OCI-LY3 (cell line): ENCODE data around the gene INSL3.
"Not testable (repeated sequence)": the region's sequence is repeated elsewhere in the genome, so short reads cannot be mapped to it uniquely, and the experiment has no call there.

Experiments used
- H2AFZ ChIP-seq: fragments of 200-600, 300-600 bp; shearing (Covaris generic); 2 replicates; pipeline ENCODE4 v1.6.0; 2014; ENCODE audit warnings: antibody characterized with exemption, low read depth, low read length
- H3K27ac ChIP-seq: fragments of 200-600, 300-600 bp; sonication (generic); 2 replicates; pipeline ENCODE4 v1.5.1; 2014; ENCODE audit warnings: mild to moderate bottlenecking, low read length, moderate library complexity, mixed read lengths
- H3K27me3 ChIP-seq: fragments of 200-600, 300-600 bp; sonication (generic); 2 replicates; pipeline ENCODE4 v1.6.1; 2014; ENCODE audit warnings: low read depth, low read length, mixed read lengths
- H3K36me3 ChIP-seq: fragments of 200-600, 300-600 bp; sonication (generic); replicated peaks from 2 replicates; pipeline ENCODE3; 2014; ENCODE audit warnings: low read depth, low read length, mixed read lengths
- H3K4me1 ChIP-seq: fragments of 300-600, 200-600 bp; sonication (generic); 2 replicates; pipeline ENCODE4 v1.6.1; 2014; ENCODE audit warnings: low read length, mixed read lengths
- H3K4me2 ChIP-seq: fragments of 200-600, 300-600 bp; sonication (generic); 2 replicates; pipeline ENCODE4 v1.6.1; 2014; ENCODE audit warnings: low read length, mixed read lengths
- H3K4me3 ChIP-seq: fragments of 300-600, 200-600 bp; sonication (generic); 2 replicates; pipeline ENCODE4 v1.5.1; 2014; ENCODE audit warnings: antibody characterized with exemption, mild to moderate bottlenecking, low read length, moderate library complexity
- H3K79me2 ChIP-seq: fragments of 300-600, 200-600 bp; shearing (Covaris generic); 2 replicates; pipeline ENCODE4 v1.6.1; 2014; ENCODE audit warnings: mild to moderate bottlenecking, low read length, mixed read lengths
- H3K9ac ChIP-seq: fragments of 300-600, 200-600 bp; shearing (Covaris generic); 2 replicates; pipeline ENCODE4 v1.6.0; 2014; ENCODE audit warnings: mild to moderate bottlenecking, low read length, moderate library complexity
- H3K9me3 ChIP-seq: fragments of 200-600, 300-600 bp; shearing (Covaris generic); 2 replicates; pipeline ENCODE4 v1.6.1; 2014; ENCODE audit warnings: low read length, mixed read lengths; ENCODE audit not compliant: insufficient read depth
- H4K20me1 ChIP-seq: fragments of 200-600, 300-600 bp; sonication (generic); 2 replicates; pipeline ENCODE4 v1.6.1; 2016; ENCODE audit warnings: low read length, mixed read lengths; ENCODE audit not compliant: insufficient read depth
- EZH2phosphoT487 ChIP-seq: fragments of 200-600 bp; shearing (Covaris generic); IDR thresholded peaks from 2 replicates; pipeline ENCODE4 v1.6.1; 2018; ENCODE audit warnings: antibody characterized with exemption, mixed run types, low read depth
- TF ChIP-seq, protein P1 (sequence below): fragments of 200-600, 300-600 bp; sonication (generic); IDR thresholded peaks from 2 replicates; pipeline ENCODE4 v1.5.1; 2014; ENCODE audit warnings: antibody characterized with exemption, low read length, low read depth

The INSL3 gene

DNA sequence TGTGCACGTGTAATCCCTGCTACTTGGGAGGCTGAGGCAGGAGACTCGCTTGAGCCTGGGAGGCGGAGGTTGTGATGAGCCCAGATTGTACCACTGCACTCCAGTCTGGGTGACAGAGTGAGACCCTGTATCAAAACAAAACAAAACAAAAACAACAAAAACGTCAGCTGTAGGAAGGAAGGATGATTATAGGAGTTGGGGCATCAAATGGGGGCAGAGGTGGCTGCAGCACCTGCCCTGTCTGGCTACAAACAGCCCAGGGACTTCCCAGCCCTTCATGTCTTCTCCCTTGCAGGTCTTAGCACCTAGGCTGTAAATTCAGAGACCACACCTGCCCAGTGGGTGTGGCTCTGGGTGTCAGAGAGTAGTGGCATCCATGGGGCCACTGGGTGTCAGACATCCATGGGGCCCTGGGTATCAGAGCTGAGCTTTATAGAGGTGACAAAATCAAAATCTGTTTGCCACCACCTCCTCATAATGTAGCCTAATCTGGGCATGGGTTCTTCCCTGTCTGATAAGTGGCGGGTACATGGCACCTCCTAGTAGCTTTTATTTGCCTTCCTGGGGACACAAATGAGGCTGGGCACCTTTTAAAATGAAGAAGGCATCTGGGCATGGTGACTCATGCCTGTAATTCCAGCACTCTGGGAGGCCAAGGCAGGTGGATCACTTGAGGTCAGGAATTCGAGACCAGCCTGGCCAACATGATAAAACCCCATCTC lies 31.1 kb downstream of the INSL3 start:
- no peaks in the 10 kb centered on the region for H3K79me2 ChIP-seq
- H4K20me1 ChIP-seq = no peaks in the 10 kb centered on the region
- no peak overlapping the region for H2AFZ ChIP-seq
- H3K4me2 ChIP-seq = no peak overlapping the region; the same call in 1 of the 2 replicates
- H3K4me1 ChIP-seq = peaks cover 24% of the 10 kb centered on the region
- H3K4me3 ChIP-seq = no peak overlapping the region
- H3K27ac ChIP-seq = no peak overlapping the region
- no peaks in the 10 kb centered on the region for H3K9me3 ChIP-seq
- peaks cover 10% of the 10 kb centered on the region for H3K36me3 ChIP-seq
- no peak overlapping the region for H3K9ac ChIP-seq
- no peaks in the 10 kb centered on the region for H3K27me3 ChIP-seq
- TF ChIP-seq, protein P1, sequence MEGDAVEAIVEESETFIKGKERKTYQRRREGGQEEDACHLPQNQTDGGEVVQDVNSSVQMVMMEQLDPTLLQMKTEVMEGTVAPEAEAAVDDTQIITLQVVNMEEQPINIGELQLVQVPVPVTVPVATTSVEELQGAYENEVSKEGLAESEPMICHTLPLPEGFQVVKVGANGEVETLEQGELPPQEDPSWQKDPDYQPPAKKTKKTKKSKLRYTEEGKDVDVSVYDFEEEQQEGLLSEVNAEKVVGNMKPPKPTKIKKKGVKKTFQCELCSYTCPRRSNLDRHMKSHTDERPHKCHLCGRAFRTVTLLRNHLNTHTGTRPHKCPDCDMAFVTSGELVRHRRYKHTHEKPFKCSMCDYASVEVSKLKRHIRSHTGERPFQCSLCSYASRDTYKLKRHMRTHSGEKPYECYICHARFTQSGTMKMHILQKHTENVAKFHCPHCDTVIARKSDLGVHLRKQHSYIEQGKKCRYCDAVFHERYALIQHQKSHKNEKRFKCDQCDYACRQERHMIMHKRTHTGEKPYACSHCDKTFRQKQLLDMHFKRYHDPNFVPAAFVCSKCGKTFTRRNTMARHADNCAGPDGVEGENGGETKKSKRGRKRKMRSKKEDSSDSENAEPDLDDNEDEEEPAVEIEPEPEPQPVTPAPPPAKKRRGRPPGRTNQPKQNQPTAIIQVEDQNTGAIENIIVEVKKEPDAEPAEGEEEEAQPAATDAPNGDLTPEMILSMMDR = no peak
- no peak for TF ChIP-seq EZH2phosphoT487

DNA sequence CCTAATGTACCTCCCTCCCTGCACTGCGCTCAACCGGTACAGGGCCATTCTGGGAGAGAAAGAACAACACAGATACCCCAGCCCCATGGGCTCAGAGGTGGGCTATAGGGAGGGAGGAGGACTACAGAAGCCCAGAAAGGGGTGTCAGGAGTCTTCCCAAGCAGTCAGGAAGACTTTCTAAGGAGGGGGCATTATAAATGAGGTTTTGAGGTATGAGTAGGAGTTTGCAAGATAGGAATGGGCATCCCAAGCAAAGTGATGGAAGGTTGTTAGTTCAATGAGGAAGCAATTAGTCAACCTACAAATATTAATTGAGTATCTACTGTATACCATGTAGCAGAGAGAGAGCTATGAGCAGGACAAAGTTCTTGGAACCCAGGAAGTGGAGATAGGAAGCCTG lies 32.7 kb downstream of the INSL3 start:
- no peak overlapping the region for H3K4me3 ChIP-seq

DNA sequence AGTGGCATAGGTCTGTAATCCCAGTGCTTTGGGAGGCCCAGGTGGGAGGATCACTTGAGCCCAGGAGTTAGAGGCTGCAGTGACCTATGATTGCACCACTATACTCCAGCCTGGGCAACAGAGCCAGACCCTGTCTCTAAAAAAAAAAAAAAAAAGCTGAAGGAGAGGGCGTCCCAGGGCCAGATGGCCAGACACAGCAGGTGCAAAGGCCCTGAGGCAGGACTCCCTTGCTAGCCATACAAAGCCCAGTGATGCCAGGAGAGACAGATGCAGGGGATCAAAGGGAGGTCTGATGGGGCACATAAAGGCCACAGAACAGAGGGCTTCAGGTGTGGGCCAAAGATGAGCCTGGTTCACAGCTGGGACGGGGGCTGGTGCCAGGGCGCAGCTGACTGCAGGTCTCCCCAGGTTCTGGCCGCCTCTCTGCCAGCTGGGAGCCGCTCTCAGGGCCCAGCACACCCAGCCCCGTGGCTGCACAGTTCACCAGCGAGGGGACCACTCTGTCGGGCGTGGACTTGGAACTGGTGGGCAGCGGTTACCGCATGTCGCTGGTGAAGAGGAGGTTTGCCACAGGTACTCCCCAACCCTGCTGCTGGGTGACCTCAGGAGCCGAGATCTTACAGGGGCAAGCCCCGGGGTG lies 33.9 kb downstream of the INSL3 start:
- Histone ChIP-seq H3K4me2 (no peak overlapping the region), H3K27me3 (no peaks in the 10 kb centered on the region), H3K9ac (no peak overlapping the region), H3K9me3 (no peaks in the 10 kb centered on the region), H3K4me3 (no peak overlapping the region), H3K4me1 (peaks cover 27% of the 10 kb centered on the region), H3K79me2 (no peaks in the 10 kb centered on the region), H2AFZ (no peak overlapping the region), H4K20me1 (no peaks in the 10 kb centered on the region), H3K36me3 (peaks cover 27% of the 10 kb centered on the region), H3K27ac (no peak overlapping the region)
- TF ChIP-seq, protein P1 = no peak
- no peak for TF ChIP-seq EZH2phosphoT487

More for the DNA sequence above, 32.7 kb downstream of the INSL3 start:
- no peak overlapping the region for H3K4me2 ChIP-seq
- H2AFZ ChIP-seq = no peak overlapping the region
- H3K9me3 ChIP-seq = no peaks in the 10 kb centered on the region
- no peak overlapping the region for H3K9ac ChIP-seq
- H3K79me2 ChIP-seq = no peaks in the 10 kb centered on the region
- H4K20me1 ChIP-seq = no peaks in the 10 kb centered on the region
- peaks cover 20% of the 10 kb centered on the region for H3K36me3 ChIP-seq
- peaks cover 30% of the 10 kb centered on the region for H3K4me1 ChIP-seq
- TF ChIP-seq, protein P1 = no peak
- no peak for TF ChIP-seq EZH2phosphoT487
- H3K27me3 ChIP-seq = no peaks in the 10 kb centered on the region
- no peak overlapping the region for H3K27ac ChIP-seq

DNA sequence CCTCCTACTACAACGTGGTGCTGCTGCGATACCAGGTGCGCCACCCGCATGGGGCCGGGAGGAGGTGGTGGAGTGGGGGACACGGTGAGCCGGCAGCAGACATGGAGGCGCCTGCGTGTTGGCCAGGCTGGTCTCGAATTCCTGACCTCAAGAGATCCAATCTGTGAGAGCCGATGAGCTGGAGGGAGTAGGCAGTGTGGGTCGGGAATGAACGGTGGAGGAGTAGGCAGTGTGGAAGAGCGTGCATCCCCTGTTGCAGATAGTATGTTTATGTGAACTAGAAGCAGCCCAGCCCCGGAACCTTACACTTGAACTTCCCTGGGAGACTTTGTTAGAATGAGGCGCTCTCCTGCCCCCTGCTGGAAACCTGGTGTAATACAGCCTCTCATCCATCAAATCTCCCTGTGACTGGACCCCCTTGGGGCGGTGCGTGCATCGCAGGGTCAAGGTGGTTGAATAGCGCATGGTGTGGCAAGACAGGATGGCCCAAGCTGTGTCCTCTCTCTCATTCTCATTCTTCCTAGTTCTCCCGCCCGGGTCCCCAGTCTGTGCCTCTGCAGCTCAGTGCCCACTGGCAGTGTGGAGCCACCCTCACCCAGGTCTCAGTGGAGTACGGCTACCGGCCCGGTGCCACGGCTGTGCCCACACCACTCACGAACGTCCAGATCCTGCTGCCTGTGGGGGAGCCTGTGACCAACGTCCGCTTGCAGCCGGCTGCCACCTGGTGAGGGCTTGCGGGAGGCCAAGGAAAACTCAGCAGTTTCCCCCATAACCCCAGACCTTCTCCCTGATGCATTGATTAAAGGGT lies 36.9 kb downstream of the INSL3 start:
- no peaks in the 10 kb centered on the region for H4K20me1 ChIP-seq
- H3K27me3 ChIP-seq = no peaks in the 10 kb centered on the region
- no peaks in the 10 kb centered on the region for H3K79me2 ChIP-seq
- no peaks in the 10 kb centered on the region for H3K9me3 ChIP-seq
- no peak overlapping the region for H3K4me3 ChIP-seq
- no peak overlapping the region for H3K9ac ChIP-seq
- peaks cover 37% of the 10 kb centered on the region for H3K36me3 ChIP-seq
- peak overlapping the region; percentile 39 for H3K4me2 ChIP-seq
- peak overlapping the region; percentile 53 for H3K27ac ChIP-seq
- peaks cover 6% of the 10 kb centered on the region; the same call in 1 of the 2 replicates for H3K4me1 ChIP-seq
- TF ChIP-seq, protein P1 = peak; percentile 89
- no peak for TF ChIP-seq EZH2phosphoT487
- no peak overlapping the region for H2AFZ ChIP-seq

DNA sequence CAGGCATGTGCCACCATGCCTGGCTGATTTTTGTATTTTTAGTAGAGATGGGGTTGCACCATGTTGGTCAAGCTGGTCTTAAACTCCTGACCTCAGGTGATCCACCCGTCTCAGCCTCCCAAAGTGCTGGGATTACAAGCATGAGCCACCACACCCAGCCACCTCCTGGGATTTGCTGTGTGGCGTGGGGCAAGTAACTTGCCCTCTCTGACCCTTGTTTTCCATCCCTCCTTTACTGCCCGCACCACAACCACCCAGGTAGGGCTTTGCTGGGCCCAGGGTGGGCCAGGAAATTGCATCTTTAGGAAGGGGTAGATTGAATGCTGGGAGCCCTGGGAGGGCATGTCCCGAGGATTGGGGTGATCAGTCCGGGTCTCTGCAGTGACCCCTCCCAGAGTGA lies 37.6 kb downstream of the INSL3 start:
- H3K9me3 ChIP-seq, H4K20me1 ChIP-seq, H3K4me1 ChIP-seq, H3K9ac ChIP-seq, H3K27me3 ChIP-seq, H2AFZ ChIP-seq, H3K4me3 ChIP-seq, H3K79me2 ChIP-seq: not testable (repeated sequence)
- peak overlapping the region; percentile 39 for H3K4me2 ChIP-seq
- H3K27ac ChIP-seq = peak overlapping the region; percentile 53
- peaks cover 39% of the 10 kb centered on the region for H3K36me3 ChIP-seq
